Fibroblast of mammary gland (primary cell): ENCODE measurements around the gene SORCS2.
A peak's percentile ranks its signal among the peaks of the same experiment; 100 is the strongest.

Experiments used
- DNase-seq: peaks from one replicate; pipeline ENCODE4 v3.0.0-alpha.2; 2010; ENCODE audit warnings: low read depth
- H3K4me3 ChIP-seq: 2 replicates; pipeline ENCODE4 v1.5.1; 2011; ENCODE audit warnings: low read depth, mild to moderate bottlenecking, low read length, moderate library complexity; ENCODE audit not compliant: control insufficient read depth
- CTCF ChIP-seq: conservative IDR thresholded peaks from 2 replicates; pipeline ENCODE4 v1.5.1; 2011; ENCODE audit warnings: low read depth, low read length, inconsistent platforms; ENCODE audit not compliant: control insufficient read depth, insufficient read depth

SORCS2 gene

GRCh38 chr4:7368296-7368695 is 176.0 kb downstream of the SORCS2 start:
- DNase-seq, result no peak
- no peak overlapping the region for H3K4me3 ChIP-seq
- TF ChIP-seq CTCF, result no peak

GRCh38 chr4:7369511-7369910 is 177.2 kb downstream of the SORCS2 start:
- TF ChIP-seq CTCF, result no peak
- DNase-seq, result no peak
- H3K4me3 ChIP-seq, result no peak overlapping the region

GRCh38 chr4:7370038-7370437 is 177.7 kb downstream of the SORCS2 start:
- DNase-seq, result no peak
- H3K4me3 ChIP-seq, result no peak overlapping the region
- no peak for TF ChIP-seq CTCF

- peak; percentile 47 for DNase-seq
Observed at GRCh38 chr4:7371210-7371941, 179.0 kb downstream of the SORCS2 start.

GRCh38 chr4:7372673-7373072 is 180.3 kb downstream of the SORCS2 start:
- no peak for TF ChIP-seq CTCF
- no peak for DNase-seq
- H3K4me3 ChIP-seq, result no peak overlapping the region

More at GRCh38 chr4:7371210-7371941, 179.0 kb downstream of the SORCS2 start:
- no peak overlapping the region for H3K4me3 ChIP-seq
- TF ChIP-seq CTCF, result no peak

- no peak for DNase-seq
- no peak overlapping the region for H3K4me3 ChIP-seq
- TF ChIP-seq CTCF, result no peak
Observed at GRCh38 chr4:7374571-7374970, 182.2 kb downstream of the SORCS2 start.
